Measurements from ENCODE around the gene GALNT14. TPM values are rescaled to one million over a fixed set of nuclear protein-coding genes. Genes with fewer than 3 reads are reported as not detected.

The GALNT14 gene
- total and polyA plus RNA-seq, 10 of the 15 experiments (the other 5 are each of a cell fraction or from before 2014, with no cell fraction given), result 3.7 to 17.8 (median 6.0) TPM

DNA sequence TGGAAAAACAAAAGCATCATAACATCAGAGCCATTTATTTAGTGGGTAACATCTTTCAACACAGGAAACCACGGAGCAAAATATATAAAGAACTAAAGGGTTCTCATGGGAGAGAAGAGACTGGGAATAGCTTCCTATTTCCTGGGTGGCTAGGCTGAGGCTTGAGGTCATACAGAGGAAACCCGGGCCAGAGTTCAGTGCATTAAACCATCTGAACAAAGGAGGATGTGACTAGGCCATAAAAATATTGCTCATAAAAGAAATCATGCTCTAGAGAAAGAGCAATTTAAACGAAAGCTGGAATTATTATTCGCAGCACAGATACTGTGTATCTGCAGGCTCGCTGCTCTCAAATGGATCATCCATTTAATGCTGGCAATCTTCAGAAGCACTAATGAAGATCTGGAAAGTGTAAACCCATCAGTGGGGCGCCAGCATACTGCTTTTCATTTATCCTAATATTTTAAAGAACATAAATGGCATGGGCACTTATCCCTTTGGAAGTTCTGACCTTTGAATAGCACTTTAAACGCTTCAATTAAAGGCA, 83.3 kb downstream of the GALNT14 start:
- no peaks in the 10 kb centered on the region for H3K9me3 ChIP-seq (replicated peaks; ENCODE audit: control insufficient read depth, insufficient read depth, low read length)
- H3K4me1 ChIP-seq (ENCODE audit: control insufficient read depth, insufficient read depth, low read length), result no peaks in the 10 kb centered on the region
- FAIRE-seq (no peak), ATAC-seq (no peak), DNase-seq (ENCODE audit: low read depth, low spot score) (no peak)
- H3K27me3 ChIP-seq (replicated peaks in 1 of 2; ENCODE audit: control insufficient read depth in 2 of 2, insufficient read depth in 2 of 2, low read length in 1 of 2), result no peaks in the 10 kb centered on the region; a peak in 1 of 4 replicates
- no peak overlapping the region for H3K4me2 ChIP-seq (ENCODE audit: control insufficient read depth, insufficient read depth)
- WGBS (ENCODE audit: insufficient coverage, insufficient replicate concordance, low lambda C conversion rate, missing lambda C conversion rate), result 33% methylated on average over 7 of the region's 7 CpGs
- H3K9ac ChIP-seq (ENCODE audit: control insufficient read depth, insufficient read depth, low read length), result no peak overlapping the region
- ChIA-PET RAD21 (ENCODE audit: unreplicated experiment) (no interaction called here), CTCF (no interaction called here), SMC1A (ENCODE audit: uncharacterized antibody, unreplicated experiment) (no interaction called here), POLR2A (no interaction called here)
- no peak overlapping the region for H3K27ac ChIP-seq (ENCODE audit: control insufficient read depth, insufficient read depth)
- in situ Hi-C loops (cut with MboI), result no loop called here
- intact Hi-C loops (cut with micrococcal nuclease; ENCODE audit: unreplicated experiment), result no loop called here
- H3K36me3 ChIP-seq (ENCODE audit: control insufficient read depth in 2 of 2, insufficient read depth in 2 of 2, low read length in 1 of 2), result no peaks in the 10 kb centered on the region
- H3K79me2 ChIP-seq (ENCODE audit: control insufficient read depth, insufficient read depth, low read length), result no peaks in the 10 kb centered on the region
- H4K20me1 ChIP-seq (ENCODE audit: control insufficient read depth, insufficient read depth), result no peaks in the 10 kb centered on the region
- no peak overlapping the region for H3K4me3 ChIP-seq
- BruUV-seq (replicated peaks), result no TSS peak
- no peak overlapping the region for H2AFZ ChIP-seq (ENCODE audit: control insufficient read depth, low read depth, low read length)
- no peak for TF ChIP-seq ZBTB33 (IDR thresholded peaks at IDR 0.05)
- TF ChIP-seq, protein P1, sequence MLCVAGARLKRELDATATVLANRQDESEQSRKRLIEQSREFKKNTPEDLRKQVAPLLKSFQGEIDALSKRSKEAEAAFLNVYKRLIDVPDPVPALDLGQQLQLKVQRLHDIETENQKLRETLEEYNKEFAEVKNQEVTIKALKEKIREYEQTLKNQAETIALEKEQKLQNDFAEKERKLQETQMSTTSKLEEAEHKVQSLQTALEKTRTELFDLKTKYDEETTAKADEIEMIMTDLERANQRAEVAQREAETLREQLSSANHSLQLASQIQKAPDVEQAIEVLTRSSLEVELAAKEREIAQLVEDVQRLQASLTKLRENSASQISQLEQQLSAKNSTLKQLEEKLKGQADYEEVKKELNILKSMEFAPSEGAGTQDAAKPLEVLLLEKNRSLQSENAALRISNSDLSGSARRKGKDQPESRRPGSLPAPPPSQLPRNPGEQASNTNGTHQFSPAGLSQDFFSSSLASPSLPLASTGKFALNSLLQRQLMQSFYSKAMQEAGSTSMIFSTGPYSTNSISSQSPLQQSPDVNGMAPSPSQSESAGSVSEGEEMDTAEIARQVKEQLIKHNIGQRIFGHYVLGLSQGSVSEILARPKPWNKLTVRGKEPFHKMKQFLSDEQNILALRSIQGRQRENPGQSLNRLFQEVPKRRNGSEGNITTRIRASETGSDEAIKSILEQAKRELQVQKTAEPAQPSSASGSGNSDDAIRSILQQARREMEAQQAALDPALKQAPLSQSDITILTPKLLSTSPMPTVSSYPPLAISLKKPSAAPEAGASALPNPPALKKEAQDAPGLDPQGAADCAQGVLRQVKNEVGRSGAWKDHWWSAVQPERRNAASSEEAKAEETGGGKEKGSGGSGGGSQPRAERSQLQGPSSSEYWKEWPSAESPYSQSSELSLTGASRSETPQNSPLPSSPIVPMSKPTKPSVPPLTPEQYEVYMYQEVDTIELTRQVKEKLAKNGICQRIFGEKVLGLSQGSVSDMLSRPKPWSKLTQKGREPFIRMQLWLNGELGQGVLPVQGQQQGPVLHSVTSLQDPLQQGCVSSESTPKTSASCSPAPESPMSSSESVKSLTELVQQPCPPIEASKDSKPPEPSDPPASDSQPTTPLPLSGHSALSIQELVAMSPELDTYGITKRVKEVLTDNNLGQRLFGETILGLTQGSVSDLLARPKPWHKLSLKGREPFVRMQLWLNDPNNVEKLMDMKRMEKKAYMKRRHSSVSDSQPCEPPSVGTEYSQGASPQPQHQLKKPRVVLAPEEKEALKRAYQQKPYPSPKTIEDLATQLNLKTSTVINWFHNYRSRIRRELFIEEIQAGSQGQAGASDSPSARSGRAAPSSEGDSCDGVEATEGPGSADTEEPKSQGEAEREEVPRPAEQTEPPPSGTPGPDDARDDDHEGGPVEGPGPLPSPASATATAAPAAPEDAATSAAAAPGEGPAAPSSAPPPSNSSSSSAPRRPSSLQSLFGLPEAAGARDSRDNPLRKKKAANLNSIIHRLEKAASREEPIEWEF (IDR thresholded peaks at IDR 0.05; ENCODE audit: insufficient replicate concordance, low read depth, low read length), result no peak
- TF ChIP-seq MTA3 (IDR thresholded peaks at IDR 0.05; ENCODE audit: borderline replicate concordance, low read length), result no peak
- no peak for TF ChIP-seq PAX8 (IDR thresholded peaks at IDR 0.05)
- TF ChIP-seq FOS (IDR thresholded peaks at IDR 0.05; ENCODE audit: borderline replicate concordance, extremely low read depth, insufficient read length), result no peak
- TF ChIP-seq ZNF207 (IDR thresholded peaks at IDR 0.05; ENCODE audit: borderline replicate concordance), result no peak
- no peak for TF ChIP-seq CBX3 (IDR thresholded peaks at IDR 0.05; ENCODE audit: borderline replicate concordance, low read depth)
- TF ChIP-seq E2F8 (IDR thresholded peaks at IDR 0.05; ENCODE audit: low read depth, partially characterized antibody), result no peak
